ENCODE data around the gene LRBA.

Gene LRBA

DNA sequence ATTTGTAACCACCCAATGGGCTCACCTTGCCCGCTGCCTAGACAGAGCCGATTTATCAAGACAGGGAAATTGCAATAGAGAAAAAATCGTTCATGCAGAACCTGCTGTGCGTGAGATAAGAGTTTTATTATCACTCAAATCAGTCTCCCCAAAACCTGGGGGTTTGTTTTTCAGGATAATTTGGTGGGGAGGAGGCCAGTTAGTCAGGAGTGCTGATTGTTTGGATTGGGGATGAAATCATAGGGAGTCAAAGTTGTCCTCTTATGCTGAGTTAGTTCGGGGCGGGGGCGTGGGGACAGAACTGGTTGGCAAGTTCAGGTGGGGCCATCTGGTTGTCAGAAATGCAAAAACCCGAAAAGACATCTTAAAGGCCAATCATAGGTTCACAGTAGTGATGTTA, 230.1 kb downstream of the LRBA start:
- H3K9me3 ChIP-seq (ENCODE audit: insufficient read depth, low read length, severe bottlenecking) = no peaks in the 10 kb centered on the region
- ATAC-seq (ENCODE audit: insufficient read depth, low read depth) (no peak), DNase-seq (no peak)
- H3K4me3 ChIP-seq (ENCODE audit: low read depth in 1 of 2, low read length in 2 of 2) = no peak overlapping the region
- no peaks in the 10 kb centered on the region for H3K27me3 ChIP-seq (ENCODE audit: insufficient read depth, low read length, poor library complexity)
- no peaks in the 10 kb centered on the region for H3K36me3 ChIP-seq (ENCODE audit: insufficient read depth, low read length)
- H3K4me2 ChIP-seq (ENCODE audit: insufficient read depth, low read length) = no peak overlapping the region
- no peak overlapping the region for H3K9ac ChIP-seq (ENCODE audit: low read depth, low read length)
- H3K27ac ChIP-seq (ENCODE audit: low read length) = no peak overlapping the region
- no peaks in the 10 kb centered on the region for H4K20me1 ChIP-seq (ENCODE audit: insufficient read depth, low read length)
- no peak overlapping the region for H2AFZ ChIP-seq (ENCODE audit: low read depth, low read length)
- no peaks in the 10 kb centered on the region for H3K4me1 ChIP-seq (ENCODE audit: insufficient read depth, low read length)
- no peaks in the 10 kb centered on the region for H3K79me2 ChIP-seq (ENCODE audit: insufficient read depth, low read length)
- no peak for TF ChIP-seq EZH2 (IDR thresholded peaks at IDR 0.05; ENCODE audit: borderline replicate concordance, low read depth, low read length, severe bottlenecking)
- TF ChIP-seq, protein P1, sequence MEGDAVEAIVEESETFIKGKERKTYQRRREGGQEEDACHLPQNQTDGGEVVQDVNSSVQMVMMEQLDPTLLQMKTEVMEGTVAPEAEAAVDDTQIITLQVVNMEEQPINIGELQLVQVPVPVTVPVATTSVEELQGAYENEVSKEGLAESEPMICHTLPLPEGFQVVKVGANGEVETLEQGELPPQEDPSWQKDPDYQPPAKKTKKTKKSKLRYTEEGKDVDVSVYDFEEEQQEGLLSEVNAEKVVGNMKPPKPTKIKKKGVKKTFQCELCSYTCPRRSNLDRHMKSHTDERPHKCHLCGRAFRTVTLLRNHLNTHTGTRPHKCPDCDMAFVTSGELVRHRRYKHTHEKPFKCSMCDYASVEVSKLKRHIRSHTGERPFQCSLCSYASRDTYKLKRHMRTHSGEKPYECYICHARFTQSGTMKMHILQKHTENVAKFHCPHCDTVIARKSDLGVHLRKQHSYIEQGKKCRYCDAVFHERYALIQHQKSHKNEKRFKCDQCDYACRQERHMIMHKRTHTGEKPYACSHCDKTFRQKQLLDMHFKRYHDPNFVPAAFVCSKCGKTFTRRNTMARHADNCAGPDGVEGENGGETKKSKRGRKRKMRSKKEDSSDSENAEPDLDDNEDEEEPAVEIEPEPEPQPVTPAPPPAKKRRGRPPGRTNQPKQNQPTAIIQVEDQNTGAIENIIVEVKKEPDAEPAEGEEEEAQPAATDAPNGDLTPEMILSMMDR (IDR thresholded peaks at IDR 0.05; ENCODE audit: borderline replicate concordance, extremely low read depth, low read length, poor library complexity, severe bottlenecking) = no peak

DNA sequence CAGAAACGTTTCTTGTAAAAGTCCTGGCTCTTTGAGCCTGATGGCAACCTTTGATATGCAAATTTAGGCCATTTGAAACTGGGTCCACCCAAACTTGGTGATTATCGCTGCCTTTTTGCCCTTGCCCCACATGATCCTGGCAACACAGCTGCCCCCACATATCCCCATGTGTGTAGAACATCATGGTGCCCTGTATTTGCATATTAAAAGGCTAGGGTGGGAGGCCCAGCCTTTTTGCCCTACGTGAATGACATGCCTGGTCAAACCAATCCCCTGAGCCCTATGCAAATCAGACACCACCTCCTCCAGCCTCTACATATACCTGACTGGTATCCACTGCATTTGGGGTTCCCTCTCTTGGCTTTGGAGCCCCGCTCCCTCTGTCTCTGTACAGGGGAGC, 230.8 kb downstream of the LRBA start:
- DNase-seq (no peak), ATAC-seq (ENCODE audit: insufficient read depth, low read depth) (no peak)
- no peaks in the 10 kb centered on the region for H3K36me3 ChIP-seq (ENCODE audit: insufficient read depth, low read length)
- no peak overlapping the region for H3K4me3 ChIP-seq (ENCODE audit: low read depth in 1 of 2, low read length in 2 of 2)
- H2AFZ ChIP-seq (ENCODE audit: low read depth, low read length) = no peak overlapping the region
- no peak overlapping the region for H3K9ac ChIP-seq (ENCODE audit: low read depth, low read length)
- TF ChIP-seq EZH2 (IDR thresholded peaks at IDR 0.05; ENCODE audit: borderline replicate concordance, low read depth, low read length, severe bottlenecking) = no peak
- TF ChIP-seq, protein P1 (IDR thresholded peaks at IDR 0.05; ENCODE audit: borderline replicate concordance, extremely low read depth, low read length, poor library complexity, severe bottlenecking) = no peak
- no peak overlapping the region for H3K4me2 ChIP-seq (ENCODE audit: insufficient read depth, low read length)
- H3K79me2 ChIP-seq (ENCODE audit: insufficient read depth, low read length) = no peaks in the 10 kb centered on the region
- H3K27ac ChIP-seq (ENCODE audit: low read length) = no peak overlapping the region
- no peaks in the 10 kb centered on the region for H3K4me1 ChIP-seq (ENCODE audit: insufficient read depth, low read length)
- no peaks in the 10 kb centered on the region for H3K27me3 ChIP-seq (ENCODE audit: insufficient read depth, low read length, poor library complexity)
- H4K20me1 ChIP-seq (ENCODE audit: insufficient read depth, low read length) = no peaks in the 10 kb centered on the region
- no peaks in the 10 kb centered on the region for H3K9me3 ChIP-seq (ENCODE audit: insufficient read depth, low read length, severe bottlenecking)

DNA sequence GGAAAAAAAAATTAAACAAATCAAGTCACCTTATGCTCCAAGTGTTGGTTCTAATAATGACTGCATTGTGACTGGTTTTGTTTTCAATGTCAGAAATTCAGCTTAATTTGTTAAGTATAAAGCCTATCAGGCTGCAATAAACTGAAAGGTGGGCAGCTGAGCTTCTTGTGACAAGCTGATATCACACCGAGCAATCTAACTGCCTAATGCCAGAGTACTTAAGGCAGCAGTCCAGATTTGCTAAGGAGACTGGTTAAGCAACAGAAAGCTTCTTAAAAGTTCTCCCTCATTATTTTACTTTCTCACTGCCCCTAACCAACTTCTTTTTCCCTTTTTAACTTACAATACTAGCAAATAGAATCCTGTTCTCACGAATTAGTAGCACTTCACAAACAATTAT, 232.2 kb downstream of the LRBA start:
- no peak for DNase-seq
- Histone ChIP-seq H3K27ac (ENCODE audit: low read length) (peak overlapping the region; percentile 26; the same call in 1 of the 2 replicates), H4K20me1 (ENCODE audit: insufficient read depth, low read length) (no peaks in the 10 kb centered on the region), H3K79me2 (ENCODE audit: insufficient read depth, low read length) (no peaks in the 10 kb centered on the region), H3K4me3 (ENCODE audit: low read depth in 1 of 2, low read length in 2 of 2) (no peak overlapping the region), H3K9me3 (ENCODE audit: insufficient read depth, low read length, severe bottlenecking) (no peaks in the 10 kb centered on the region), H3K36me3 (ENCODE audit: insufficient read depth, low read length) (no peaks in the 10 kb centered on the region), H3K4me1 (ENCODE audit: insufficient read depth, low read length) (no peaks in the 10 kb centered on the region), H3K27me3 (ENCODE audit: insufficient read depth, low read length, poor library complexity) (no peaks in the 10 kb centered on the region), H2AFZ (ENCODE audit: low read depth, low read length) (no peak overlapping the region), H3K4me2 (ENCODE audit: insufficient read depth, low read length) (no peak overlapping the region), H3K9ac (ENCODE audit: low read depth, low read length) (no peak overlapping the region)
- TF ChIP-seq, protein P1 (IDR thresholded peaks at IDR 0.05; ENCODE audit: borderline replicate concordance, extremely low read depth, low read length, poor library complexity, severe bottlenecking) = no peak
- TF ChIP-seq EZH2 (IDR thresholded peaks at IDR 0.05; ENCODE audit: borderline replicate concordance, low read depth, low read length, severe bottlenecking) = no peak
- no peak for ATAC-seq (ENCODE audit: insufficient read depth, low read depth)

DNA sequence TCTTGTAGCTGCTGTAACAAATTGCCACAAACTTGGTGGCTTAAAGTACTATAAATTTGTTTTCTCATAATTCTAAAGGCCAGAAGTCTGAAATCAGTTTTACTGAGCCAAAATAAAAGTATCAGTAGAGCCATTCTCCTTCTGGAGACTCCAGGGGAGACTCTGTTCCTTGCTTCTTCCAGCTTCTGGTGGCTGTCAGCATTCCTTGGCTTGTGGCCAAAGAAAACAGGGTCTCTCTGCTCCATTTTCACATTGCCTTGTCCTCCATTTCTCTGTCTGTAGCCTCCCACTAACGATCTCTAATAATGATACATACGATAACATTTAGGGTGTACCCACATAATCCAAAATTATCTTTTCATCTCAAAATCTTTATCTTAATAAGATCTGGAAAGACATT, 232.8 kb downstream of the LRBA start:
- Histone ChIP-seq H3K4me1 (ENCODE audit: insufficient read depth, low read length) (no peaks in the 10 kb centered on the region), H3K27ac (ENCODE audit: low read length) (peak overlapping the region; percentile 30; the same call in 1 of the 2 replicates), H3K36me3 (ENCODE audit: insufficient read depth, low read length) (no peaks in the 10 kb centered on the region), H4K20me1 (ENCODE audit: insufficient read depth, low read length) (no peaks in the 10 kb centered on the region), H3K4me3 (ENCODE audit: low read depth in 1 of 2, low read length in 2 of 2) (no peak overlapping the region), H3K79me2 (ENCODE audit: insufficient read depth, low read length) (no peaks in the 10 kb centered on the region), H3K9me3 (ENCODE audit: insufficient read depth, low read length, severe bottlenecking) (no peaks in the 10 kb centered on the region), H3K27me3 (ENCODE audit: insufficient read depth, low read length, poor library complexity) (no peaks in the 10 kb centered on the region), H3K9ac (ENCODE audit: low read depth, low read length) (no peak overlapping the region), H3K4me2 (ENCODE audit: insufficient read depth, low read length) (no peak overlapping the region), H2AFZ (ENCODE audit: low read depth, low read length) (no peak overlapping the region)
- DNase-seq (no peak), ATAC-seq (ENCODE audit: insufficient read depth, low read depth) (no peak)
- TF ChIP-seq EZH2 (IDR thresholded peaks at IDR 0.05; ENCODE audit: borderline replicate concordance, low read depth, low read length, severe bottlenecking) = no peak
- TF ChIP-seq, protein P1 (IDR thresholded peaks at IDR 0.05; ENCODE audit: borderline replicate concordance, extremely low read depth, low read length, poor library complexity, severe bottlenecking) = no peak
